ENCODE results near the gene IGFLR1.

Gene IGFLR1

DNA sequence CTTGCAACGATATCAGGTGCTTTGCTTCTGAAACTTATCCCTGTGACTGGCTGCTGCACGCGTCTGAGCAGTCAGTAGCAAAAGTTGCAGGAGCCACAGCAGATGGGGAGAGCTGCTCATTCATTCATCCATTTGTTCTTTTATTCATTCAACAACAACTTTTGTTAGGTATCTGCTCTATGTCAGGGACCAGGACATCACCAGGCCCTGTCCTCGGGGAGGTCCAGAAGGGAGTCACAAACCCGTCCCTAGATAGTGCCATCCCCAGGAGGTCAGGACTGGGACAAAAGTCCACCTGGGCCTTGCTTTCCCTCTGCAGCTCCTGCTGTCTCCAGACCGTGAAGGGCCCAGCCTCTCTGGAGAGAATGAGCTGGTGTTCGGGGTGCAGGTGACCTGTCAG lies 35.7 kb upstream of the IGFLR1 start:
- no peak for DNase-seq (ENCODE audit: extremely low spot score)
- POLR2A ChIA-PET: no interaction called here
- CTCF ChIA-PET: interaction anchor here (0.8 to 1.3 kb wide), 2 partner anchors 12 to 153 kb away, joined by 3 read pairs; no protein-coding TSS in a partner anchor
- TF ChIP-seq, protein P1, sequence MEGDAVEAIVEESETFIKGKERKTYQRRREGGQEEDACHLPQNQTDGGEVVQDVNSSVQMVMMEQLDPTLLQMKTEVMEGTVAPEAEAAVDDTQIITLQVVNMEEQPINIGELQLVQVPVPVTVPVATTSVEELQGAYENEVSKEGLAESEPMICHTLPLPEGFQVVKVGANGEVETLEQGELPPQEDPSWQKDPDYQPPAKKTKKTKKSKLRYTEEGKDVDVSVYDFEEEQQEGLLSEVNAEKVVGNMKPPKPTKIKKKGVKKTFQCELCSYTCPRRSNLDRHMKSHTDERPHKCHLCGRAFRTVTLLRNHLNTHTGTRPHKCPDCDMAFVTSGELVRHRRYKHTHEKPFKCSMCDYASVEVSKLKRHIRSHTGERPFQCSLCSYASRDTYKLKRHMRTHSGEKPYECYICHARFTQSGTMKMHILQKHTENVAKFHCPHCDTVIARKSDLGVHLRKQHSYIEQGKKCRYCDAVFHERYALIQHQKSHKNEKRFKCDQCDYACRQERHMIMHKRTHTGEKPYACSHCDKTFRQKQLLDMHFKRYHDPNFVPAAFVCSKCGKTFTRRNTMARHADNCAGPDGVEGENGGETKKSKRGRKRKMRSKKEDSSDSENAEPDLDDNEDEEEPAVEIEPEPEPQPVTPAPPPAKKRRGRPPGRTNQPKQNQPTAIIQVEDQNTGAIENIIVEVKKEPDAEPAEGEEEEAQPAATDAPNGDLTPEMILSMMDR (IDR thresholded peaks at IDR 0.05; ENCODE audit: control extremely low read depth, extremely low read depth, low read depth, missing control alignments): no peak

DNA sequence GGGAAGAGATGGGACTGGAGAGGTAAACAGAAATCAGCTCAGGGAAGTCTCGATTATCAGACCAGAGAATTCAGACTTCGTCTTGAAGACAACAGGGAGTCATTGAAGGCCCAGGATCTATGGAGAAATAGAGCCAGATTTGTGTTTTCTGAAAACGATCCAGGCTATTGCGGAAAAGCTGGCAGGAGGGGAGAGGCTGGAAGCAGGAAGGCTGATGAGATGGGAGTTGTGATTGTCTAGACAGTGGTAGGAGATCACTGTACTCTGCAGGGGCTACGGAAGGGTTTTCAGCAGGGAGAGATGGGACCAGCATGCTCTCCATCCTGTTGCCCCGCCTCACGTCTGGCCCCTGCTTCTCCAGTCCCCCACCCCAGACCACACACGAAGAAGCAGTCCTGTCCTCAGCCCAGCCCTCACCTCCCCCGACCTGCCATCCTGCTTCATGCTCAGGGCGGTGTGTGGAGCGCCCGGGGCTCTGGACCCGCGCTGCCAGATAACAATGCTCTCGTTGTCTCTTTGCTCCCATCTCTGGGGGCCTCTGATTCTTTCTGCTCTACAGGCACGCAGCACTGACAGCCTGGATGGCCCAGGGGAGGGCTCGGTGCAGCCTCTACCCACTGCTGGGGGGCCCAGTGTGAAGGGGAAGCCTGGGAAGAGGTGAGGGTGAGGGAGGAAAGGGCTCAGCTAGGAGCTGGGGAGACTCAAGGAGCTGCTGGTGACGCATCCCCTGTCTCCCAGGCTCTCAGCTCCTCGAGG lies 35.0 kb upstream of the IGFLR1 start:
- no peak for DNase-seq (ENCODE audit: extremely low spot score)
- TF ChIP-seq, protein P1 (IDR thresholded peaks at IDR 0.05; ENCODE audit: control extremely low read depth, extremely low read depth, low read depth, missing control alignments): no peak
- POLR2A ChIA-PET: interaction anchor here (0.7 kb wide), 1 partner anchor 106 kb away, joined by 3 read pairs; no protein-coding TSS in a partner anchor
- CTCF ChIA-PET: interaction anchor here (0.8 to 1.3 kb wide), 2 partner anchors 12 to 154 kb away, joined by 3 read pairs; no protein-coding TSS in a partner anchor

DNA sequence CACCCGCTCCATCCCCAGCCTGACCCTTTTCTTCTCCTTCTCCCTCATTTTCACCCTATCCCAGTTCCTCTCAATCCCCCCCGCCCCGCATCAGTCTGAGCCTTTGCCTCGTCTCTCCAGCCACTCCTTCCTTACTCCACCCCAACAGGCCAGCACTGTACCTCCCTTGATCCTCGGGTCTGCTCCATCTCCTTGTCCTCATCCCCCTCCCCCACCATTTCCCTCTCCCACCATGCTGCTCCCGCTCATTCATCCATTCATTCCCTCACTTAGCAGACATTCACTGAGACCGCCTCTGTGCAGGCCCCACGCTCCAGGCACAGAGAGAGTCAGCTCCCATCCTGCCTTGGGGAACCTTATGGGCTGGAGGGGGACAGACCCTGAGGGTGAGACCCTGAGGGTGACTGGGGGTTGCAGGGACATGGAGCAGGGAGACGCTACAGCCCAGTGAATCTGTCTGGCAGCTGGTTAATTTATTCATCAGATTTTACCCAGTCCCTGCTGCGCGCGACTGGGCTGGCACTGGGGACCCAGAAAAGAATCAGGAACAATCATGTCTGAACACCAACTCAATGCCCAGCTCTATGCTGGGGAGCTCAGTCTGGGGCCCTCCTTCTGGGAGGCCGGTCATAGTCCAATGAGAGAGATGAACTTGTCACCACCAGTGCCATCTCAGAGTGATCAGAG lies 34.0 kb upstream of the IGFLR1 start:
- CTCF ChIA-PET: interaction anchor here (0.8 kb wide), 1 partner anchor 82 kb away, joined by 3 read pairs; no protein-coding TSS in a partner anchor
- POLR2A ChIA-PET: interaction anchor here (0.7 kb wide), 1 partner anchor 107 kb away, joined by 3 read pairs; no protein-coding TSS in a partner anchor

DNA sequence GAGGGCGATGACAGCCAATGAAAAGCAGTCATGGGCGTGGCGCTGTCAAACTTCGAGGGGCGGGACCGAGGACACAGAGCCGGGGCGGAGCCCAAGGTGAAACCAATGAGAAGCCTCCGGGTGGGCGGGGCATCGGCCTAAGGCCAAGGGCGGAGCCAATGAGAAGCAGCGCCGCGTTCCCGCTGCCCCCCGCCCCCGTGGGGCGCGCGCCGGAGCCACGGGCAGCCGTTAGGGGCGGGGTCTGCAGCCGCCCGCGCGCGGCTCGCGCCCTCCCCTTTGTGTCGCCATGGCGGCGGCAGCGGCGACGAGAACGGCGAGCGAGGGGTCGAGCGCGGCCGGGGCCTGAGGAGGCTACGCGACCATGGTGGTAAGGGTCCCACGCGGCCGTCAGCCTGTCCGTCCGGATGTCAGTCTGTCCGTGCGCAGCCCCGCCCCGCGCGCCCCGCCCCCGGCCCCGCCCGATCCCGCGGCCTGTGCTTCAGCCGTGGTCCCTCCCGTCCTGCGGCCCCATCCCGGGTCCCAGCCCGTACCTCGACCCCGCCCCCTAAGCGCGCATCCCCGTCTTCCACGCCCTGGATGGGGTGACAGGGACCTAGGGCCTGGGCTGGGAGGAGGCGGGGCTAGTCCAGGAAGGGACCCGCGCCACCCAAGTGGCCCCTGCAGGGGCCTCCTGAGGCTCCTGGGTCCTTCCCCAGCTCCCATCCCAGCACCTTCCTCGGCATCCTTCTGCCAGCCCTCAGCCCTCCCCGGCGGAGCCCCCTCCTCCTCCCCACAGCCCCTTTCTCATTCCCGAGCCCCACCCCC lies 33.2 kb upstream of the IGFLR1 start, which contains the start of gene ARHGAP33:
Gene ARHGAP33, plus strand, starts transcription at position 267 of the 804 bp plus-strand sequence. Its CDS starts 95 bp downstream, at position 362.
- TF ChIP-seq, protein P1 (IDR thresholded peaks at IDR 0.05; ENCODE audit: control extremely low read depth, extremely low read depth, low read depth, missing control alignments): no peak
- ChIA-PET POLR2A (no interaction called here), CTCF (interaction anchor here (0.8 to 2.5 kb wide), 2 partner anchors 28 to 81 kb away, joined by 3 to 6 read pairs; partner anchors contain the start of gene LIN37)
- DNase-seq (ENCODE audit: extremely low spot score): peak; percentile 100

More for the DNA sequence above, 34.0 kb upstream of the IGFLR1 start:
- DNase-seq (ENCODE audit: extremely low spot score): no peak
- TF ChIP-seq, protein P1 (IDR thresholded peaks at IDR 0.05; ENCODE audit: control extremely low read depth, extremely low read depth, low read depth, missing control alignments): no peak

DNA sequence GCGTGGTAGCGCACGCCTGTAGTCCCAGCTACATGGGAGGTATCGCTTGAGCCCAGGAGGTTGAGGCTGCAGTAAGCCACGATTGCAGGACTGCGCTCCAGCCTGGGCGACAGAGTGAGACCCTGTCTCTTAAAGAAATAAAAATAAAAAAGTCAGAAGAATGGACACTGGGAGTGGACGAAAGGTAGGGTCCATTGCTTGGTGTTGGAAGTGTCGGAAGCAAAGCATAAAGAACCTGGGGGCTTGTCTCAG lies 32.7 kb upstream of the IGFLR1 start:
- DNase-seq (ENCODE audit: extremely low spot score): no peak
- ChIA-PET POLR2A (no interaction called here), CTCF (interaction anchor here (2.5 kb wide), 1 partner anchor 28 kb away, joined by 6 read pairs; the partner anchor contains the start of gene LIN37)
- TF ChIP-seq, protein P1 (IDR thresholded peaks at IDR 0.05; ENCODE audit: control extremely low read depth, extremely low read depth, low read depth, missing control alignments): no peak
